Lower leg skin (tissue), 3 donors: ENCODE results near the gene SMCR8.

ENCODE experiments used
- POLR2A ChIP-seq, 2 donors: fragments of 450-650 bp; IDR thresholded peaks; one replicate each; pipeline ENCODE4 v1.6.1; 2016 to 2017; ENCODE audit warnings: antibody characterized with exemption in 2 of 2, mild to moderate bottlenecking in 1 of 2, moderate library complexity in 1 of 2
- TF ChIP-seq, protein P1 (sequence below), 3 donors: fragments of 450-650 bp; IDR thresholded peaks; one replicate each; pipeline ENCODE4 v1.5.1; 2016; ENCODE audit warnings: antibody characterized with exemption in 3 of 3, mild to moderate bottlenecking in 3 of 3, moderate library complexity in 2 of 3

DNA sequence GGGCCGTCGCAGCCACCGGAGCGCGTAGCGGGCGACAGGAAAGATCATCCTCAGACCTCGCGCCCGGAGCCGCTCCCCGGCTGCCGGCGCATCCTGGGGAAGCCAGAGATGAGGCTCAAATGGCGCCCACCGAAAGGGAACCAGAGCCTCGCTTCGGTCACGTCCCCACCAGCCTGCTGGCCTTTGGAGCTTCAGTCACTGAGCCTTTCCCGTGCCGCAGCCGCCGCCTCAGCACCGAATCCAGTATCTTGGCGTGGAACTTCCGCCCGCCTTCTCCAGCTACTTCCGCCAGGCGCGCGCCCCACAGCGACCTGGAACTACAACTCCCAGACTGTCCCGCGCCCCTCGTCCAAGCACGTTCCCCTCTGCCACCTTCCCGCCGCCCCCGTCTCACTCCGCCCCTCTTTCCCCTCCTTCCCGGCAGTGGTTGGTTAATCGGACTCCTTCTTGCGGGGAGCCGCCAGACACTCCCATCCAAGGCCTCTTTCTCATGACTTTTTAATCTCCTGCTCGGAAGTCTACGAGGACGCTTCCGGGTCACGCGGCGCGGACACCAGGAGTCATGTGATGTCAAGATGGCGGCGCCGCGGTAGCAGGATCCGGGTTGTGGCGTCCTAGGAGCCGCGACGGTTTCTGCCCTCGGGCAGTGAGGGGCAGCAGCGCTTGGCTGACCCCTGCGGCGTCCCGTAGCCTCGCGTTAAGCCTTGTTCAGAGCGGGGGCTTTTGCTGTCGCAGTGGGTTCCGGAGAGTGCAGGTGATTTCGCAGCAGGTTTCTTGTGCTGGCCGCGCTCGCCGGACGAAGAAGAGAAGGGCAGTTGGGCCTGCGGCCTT lies at the start of gene SMCR8, which contains the start of gene TOP3A:
- TF ChIP-seq, protein P1, sequence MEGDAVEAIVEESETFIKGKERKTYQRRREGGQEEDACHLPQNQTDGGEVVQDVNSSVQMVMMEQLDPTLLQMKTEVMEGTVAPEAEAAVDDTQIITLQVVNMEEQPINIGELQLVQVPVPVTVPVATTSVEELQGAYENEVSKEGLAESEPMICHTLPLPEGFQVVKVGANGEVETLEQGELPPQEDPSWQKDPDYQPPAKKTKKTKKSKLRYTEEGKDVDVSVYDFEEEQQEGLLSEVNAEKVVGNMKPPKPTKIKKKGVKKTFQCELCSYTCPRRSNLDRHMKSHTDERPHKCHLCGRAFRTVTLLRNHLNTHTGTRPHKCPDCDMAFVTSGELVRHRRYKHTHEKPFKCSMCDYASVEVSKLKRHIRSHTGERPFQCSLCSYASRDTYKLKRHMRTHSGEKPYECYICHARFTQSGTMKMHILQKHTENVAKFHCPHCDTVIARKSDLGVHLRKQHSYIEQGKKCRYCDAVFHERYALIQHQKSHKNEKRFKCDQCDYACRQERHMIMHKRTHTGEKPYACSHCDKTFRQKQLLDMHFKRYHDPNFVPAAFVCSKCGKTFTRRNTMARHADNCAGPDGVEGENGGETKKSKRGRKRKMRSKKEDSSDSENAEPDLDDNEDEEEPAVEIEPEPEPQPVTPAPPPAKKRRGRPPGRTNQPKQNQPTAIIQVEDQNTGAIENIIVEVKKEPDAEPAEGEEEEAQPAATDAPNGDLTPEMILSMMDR (IDR thresholded peaks at IDR 0.05), result no peak
- TF ChIP-seq POLR2A (IDR thresholded peaks at IDR 0.05), result peak in 1 of 2 donors; percentile 69
